Amygdala (tissue), 56 donors: ENCODE measurements around the gene BRIP1.
"Not testable (repeated sequence)": the region's sequence is repeated elsewhere in the genome, so short reads cannot be mapped to it uniquely, and the experiment has no call there.

Experiments used
- DNase-seq, 56 donors: peaks; one replicate each; lab custom pipeline; 2025; lab: John Stamatoyannopoulos, UW

The BRIP1 gene

GRCh38 chr17:61710546-61710945 lies 152.8 kb downstream of the BRIP1 start:
- no peak for DNase-seq

- DNase-seq: no peak
Measured at GRCh38 chr17:61709567-61709966, 153.8 kb downstream of the BRIP1 start.

GRCh38 chr17:61704935-61705449 lies 158.3 kb downstream of the BRIP1 start:
- DNase-seq: no peak

- DNase-seq: no peak
Measured at GRCh38 chr17:61702450-61702849, 160.9 kb downstream of the BRIP1 start.

- DNase-seq: no peak
Measured at GRCh38 chr17:61701978-61702377, 161.3 kb downstream of the BRIP1 start.

- DNase-seq: no peak
Measured at GRCh38 chr17:61701334-61701733, 162.0 kb downstream of the BRIP1 start.

GRCh38 chr17:61700252-61700651 lies 163.1 kb downstream of the BRIP1 start:
- no peak for DNase-seq

GRCh38 chr17:61699694-61700093 lies 163.6 kb downstream of the BRIP1 start:
- DNase-seq: no peak

- DNase-seq: no peak
Measured at GRCh38 chr17:61699032-61699431, 164.3 kb downstream of the BRIP1 start.

GRCh38 chr17:61698244-61698643 lies 165.1 kb downstream of the BRIP1 start:
- DNase-seq: no peak

GRCh38 chr17:61695779-61696337 lies 167.5 kb downstream of the BRIP1 start:
- DNase-seq: no peak

GRCh38 chr17:61694095-61694494 lies 169.2 kb downstream of the BRIP1 start:
- no peak for DNase-seq

GRCh38 chr17:61689610-61690180 lies 173.6 kb downstream of the BRIP1 start:
- DNase-seq: no peak

GRCh38 chr17:61687769-61688168 lies 175.6 kb downstream of the BRIP1 start:
- DNase-seq: no peak

GRCh38 chr17:61686113-61686512 lies 177.2 kb downstream of the BRIP1 start:
- DNase-seq: no peak

- no peak for DNase-seq
Measured at GRCh38 chr17:61684818-61685217, 178.5 kb downstream of the BRIP1 start.

- no peak for DNase-seq
Measured at GRCh38 chr17:61684172-61684571, 179.2 kb downstream of the BRIP1 start.

- no peak for DNase-seq
Measured at GRCh38 chr17:61683466-61683865, 179.9 kb downstream of the BRIP1 start.

GRCh38 chr17:61680921-61681320 lies 182.4 kb downstream of the BRIP1 start:
- DNase-seq: no peak

GRCh38 chr17:61678339-61678738 lies 185.0 kb downstream of the BRIP1 start:
- no peak for DNase-seq

- not testable (repeated sequence) for DNase-seq
Measured at GRCh38 chr17:61677150-61677811, 186.0 kb downstream of the BRIP1 start.

- not testable (repeated sequence) for DNase-seq
Measured at GRCh38 chr17:61676522-61676921, 186.8 kb downstream of the BRIP1 start.
